DMS114 treated with DMSO at 0.1 percent for 48 hours (cell line): ENCODE measurements around the gene TPX2.

ENCODE experiments used
- DNase-seq: peaks from one replicate; lab custom pipeline; 2025; ENCODE audit not compliant: unreplicated experiment; lab: John Stamatoyannopoulos, UW

The TPX2 gene, protein sequence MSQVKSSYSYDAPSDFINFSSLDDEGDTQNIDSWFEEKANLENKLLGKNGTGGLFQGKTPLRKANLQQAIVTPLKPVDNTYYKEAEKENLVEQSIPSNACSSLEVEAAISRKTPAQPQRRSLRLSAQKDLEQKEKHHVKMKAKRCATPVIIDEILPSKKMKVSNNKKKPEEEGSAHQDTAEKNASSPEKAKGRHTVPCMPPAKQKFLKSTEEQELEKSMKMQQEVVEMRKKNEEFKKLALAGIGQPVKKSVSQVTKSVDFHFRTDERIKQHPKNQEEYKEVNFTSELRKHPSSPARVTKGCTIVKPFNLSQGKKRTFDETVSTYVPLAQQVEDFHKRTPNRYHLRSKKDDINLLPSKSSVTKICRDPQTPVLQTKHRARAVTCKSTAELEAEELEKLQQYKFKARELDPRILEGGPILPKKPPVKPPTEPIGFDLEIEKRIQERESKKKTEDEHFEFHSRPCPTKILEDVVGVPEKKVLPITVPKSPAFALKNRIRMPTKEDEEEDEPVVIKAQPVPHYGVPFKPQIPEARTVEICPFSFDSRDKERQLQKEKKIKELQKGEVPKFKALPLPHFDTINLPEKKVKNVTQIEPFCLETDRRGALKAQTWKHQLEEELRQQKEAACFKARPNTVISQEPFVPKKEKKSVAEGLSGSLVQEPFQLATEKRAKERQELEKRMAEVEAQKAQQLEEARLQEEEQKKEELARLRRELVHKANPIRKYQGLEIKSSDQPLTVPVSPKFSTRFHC

GRCh38 chr20:31738729-31739549, at the start of gene TPX2:
TSS of gene TPX2 (plus strand) at chr20:31739290. CDS start at chr20:31757477, 18,187 bp downstream.
- DNase-seq = peak; percentile 96

DNA sequence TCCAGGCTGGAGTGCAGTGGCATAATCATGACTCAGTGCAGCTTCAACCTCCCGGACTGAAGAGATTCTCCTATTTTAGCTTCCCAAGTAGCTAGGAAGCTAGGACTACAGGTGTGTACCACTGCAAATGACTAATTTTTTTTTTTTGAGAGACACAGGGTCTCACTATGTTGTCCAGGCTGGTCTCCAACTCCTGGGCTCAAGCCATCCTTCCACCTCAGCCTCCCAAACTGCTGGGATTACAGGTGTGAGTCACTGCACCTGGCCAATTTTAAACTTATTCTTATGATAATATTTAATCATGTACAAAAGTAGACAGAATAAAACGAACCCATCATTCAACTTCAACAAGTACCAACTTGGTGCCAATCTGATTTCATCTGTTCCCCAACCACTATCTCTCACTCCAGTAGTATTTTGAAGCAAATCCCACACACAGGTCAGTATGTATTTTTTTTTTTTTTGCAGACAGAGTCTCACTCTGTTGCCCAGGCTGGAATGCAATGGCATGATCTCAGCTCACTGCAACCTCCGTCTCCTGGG, 48.9 kb upstream of the TPX2 start:
- DNase-seq = no peak

DNA sequence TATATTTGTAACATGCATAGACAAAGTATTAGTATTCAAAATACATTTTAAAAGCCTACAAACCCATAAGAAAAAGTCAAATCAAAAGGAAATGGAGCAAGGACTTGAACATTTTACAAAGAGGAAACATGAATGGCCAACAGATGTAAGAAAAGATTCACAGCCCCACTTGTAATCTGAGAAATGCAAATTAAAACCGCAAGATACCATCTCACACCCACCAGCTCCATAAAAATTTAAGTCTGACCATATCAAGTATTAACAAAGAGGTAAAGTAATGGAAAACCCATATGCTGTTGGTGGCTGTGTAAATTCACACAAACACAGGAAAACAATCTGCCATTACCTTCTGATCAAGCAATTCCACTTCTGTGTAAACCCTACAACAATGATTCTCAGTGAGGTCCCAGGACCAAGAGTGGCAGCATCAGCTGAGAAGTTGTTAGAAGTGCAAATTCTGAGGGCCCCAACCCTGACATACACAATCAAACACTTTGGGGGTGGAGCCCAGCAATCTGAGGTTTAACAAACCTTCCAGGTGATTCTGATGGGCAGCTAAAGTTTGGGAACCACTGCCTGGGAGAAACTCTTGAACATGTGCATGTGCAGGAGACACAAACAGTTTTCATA, 47.3 kb upstream of the TPX2 start:
- no peak for DNase-seq

DNA sequence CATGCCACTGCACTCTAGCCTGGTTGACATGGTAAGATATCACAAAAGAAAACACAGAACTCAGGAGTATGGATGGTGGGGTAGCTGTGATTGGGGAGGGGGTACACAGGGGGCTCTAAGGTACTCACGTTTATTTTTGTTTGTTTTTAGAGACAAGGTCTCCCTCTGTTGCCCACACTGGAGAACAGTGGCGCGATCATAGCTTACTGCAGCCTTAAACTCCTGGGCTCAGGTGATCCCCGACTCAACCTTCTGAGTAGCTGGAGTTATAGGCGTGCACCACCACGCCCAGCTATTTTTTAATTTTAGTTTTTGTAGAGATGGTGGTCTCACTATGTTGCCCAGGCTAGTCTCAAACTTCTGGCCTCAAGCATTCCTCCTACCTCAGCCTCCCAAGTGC, 45.7 kb upstream of the TPX2 start:
- DNase-seq = no peak

- no peak for DNase-seq
These were observed 45.0 kb upstream of the TPX2 start for GRCh38 chr20:31693987-31694661.

DNA sequence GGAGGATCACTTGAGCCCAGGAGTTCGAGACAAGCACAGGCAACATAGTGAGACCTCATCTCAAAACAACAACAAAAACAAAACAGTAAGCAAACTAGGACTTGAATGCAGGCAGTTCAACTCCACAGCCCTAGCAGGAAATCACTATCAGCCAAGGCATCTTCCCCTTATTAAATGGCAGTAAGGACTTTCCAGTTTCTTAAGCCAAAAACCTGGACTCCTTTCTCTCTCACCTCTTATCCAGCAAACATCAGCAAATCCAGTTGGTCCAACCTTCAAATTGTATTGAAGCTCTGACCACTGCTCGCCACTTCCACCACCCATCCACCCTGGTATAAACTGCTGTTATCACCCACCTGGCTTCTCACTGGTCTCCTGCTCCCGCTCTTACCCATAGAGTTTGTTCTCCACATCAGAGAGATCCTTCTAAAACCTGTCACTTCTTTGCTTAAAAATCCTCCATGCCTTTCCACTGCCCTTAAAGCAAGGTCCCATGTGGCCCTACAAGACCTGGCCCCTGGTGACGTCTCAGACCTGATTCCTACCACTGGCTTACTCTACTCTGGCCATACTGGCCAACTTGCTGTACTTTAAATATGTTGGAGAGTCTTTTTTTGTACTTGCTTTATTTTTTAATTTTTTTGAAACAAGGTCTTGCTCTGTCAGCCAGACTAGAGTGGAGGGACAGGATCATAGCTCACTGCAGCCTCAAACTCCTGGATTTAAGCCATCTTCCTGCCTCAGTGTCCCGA, 44.1 kb upstream of the TPX2 start:
- no peak for DNase-seq

- no peak for DNase-seq
These were observed 43.0 kb upstream of the TPX2 start for GRCh38 chr20:31695849-31696804.

DNA sequence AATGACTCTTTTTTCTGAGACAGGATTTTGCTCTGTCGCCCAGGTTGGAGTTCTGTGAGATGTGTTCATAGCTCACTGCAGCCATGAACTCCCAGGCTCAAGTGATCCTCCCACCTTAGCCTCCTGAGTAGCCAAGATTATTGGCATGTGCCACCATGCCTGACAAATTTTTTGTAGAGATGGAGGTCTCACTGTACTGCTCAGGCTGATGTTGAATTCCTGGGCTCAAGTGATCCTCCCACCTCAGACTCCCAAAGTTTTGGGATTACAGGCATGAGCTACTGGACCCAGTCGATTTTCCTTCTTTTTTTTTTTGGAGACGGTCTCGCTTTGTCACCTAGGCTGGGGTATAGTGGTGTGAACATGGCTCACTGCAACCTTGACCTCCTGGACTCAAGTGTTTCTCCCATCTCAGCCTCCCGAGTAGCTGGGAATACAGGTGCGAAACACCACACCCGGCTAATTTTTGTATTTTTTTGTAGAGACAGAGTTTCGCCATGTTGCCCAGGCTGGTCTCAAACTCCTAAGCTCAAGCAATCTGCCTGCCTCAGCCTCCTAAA, 40.8 kb upstream of the TPX2 start:
- no peak for DNase-seq

DNA sequence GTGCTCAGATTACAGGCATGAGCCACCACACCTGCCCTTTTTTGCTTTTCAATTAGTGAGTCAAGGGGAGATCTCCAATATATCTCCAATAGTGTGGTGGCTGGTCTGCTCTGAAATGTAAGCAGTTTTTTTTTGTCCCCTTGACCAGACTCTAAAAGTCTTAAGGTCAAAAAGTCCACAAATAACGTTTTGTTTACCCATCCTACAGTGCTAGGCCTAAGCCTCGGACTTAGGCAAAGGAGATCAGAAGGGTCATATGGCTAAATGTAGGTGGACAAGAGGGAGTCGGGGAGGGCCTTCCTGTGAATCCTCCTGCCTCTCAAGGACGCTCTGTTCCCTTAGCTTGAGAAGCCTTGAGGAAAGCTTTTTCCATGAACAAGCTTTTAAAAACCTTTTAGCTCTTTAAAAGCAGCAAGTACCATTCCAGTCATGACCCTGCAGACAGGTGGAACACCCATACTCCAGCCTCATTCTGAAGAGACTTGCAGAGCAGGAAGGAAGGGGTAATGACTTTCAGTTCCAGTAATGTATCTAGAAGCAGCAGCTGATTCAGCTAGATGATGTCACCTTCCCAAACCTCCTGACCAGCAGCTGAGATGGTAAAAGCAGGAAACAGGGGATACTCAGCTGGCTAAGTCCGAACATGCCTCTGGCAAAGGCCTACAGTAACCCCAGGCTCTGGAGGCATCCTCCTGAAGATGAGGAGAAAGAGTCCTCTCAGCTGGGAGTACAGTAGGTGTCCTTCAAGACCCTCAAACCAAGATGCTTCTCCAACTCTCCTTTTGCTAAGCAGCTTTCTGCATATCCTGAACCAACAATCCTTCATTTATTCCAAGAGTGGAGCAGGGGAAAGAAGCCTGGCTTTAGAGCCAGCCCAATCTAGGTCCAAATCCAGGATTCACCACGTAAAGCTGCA, 40.0 kb upstream of the TPX2 start:
- no peak for DNase-seq

- no peak for DNase-seq
These were observed 39.0 kb upstream of the TPX2 start for GRCh38 chr20:31699801-31700728.

DNA sequence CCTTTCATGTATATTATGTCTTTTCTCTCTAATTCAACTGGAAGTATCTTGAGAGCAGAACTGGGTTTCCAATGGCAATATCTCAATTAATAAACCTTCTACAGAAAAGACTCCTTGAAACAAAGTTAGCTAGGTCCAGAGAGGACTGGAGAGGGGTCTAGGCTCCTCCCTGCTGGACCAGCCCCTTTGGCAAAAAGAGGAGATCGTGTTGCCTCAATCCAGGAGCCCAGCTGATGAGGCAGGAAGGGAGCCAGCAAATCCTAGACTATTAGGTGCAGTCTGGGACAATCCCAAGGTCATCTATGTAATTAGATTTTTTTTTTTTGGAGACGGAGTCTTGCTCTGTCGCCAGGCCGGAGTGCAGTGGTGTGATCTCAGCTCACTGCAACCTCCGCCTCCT, 38.3 kb upstream of the TPX2 start:
- DNase-seq = no peak

DNA sequence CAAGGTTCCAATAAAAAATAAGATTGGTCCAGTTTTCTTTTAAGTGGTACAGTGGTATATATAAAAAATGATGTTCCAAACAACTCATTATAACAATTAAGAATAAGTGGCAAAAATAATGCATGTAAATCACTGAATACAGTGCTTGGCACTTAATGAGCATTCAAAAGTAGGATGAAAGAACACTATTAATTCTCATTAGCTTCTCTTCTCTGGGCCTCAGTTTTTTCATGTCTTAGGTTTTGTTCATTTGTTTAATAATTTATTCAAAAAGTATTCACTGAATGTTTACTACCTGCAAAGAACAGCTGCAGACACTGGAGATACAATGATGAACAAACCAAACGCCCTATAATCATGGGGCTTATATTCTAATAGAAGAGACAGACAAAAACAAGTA, 37.5 kb upstream of the TPX2 start:
- DNase-seq = no peak

- no peak for DNase-seq
These were observed 34.6 kb upstream of the TPX2 start for GRCh38 chr20:31704225-31705119.

- no peak for DNase-seq
These were observed 33.9 kb upstream of the TPX2 start for GRCh38 chr20:31705191-31705590.
